Skeletal muscle cell (primary cell): ENCODE data around the gene TMEM267.
A peak's percentile ranks its signal among the peaks of the same experiment; 100 is the strongest.
"Not testable (repeated sequence)": the region's sequence is repeated elsewhere in the genome, so short reads cannot be mapped to it uniquely, and the experiment has no call there.

Source experiments
- DNase-seq: peaks from one replicate; pipeline ENCODE4 v3.0.0-alpha.2; 2010; ENCODE audit warnings: low read depth
- H3K4me3 ChIP-seq: 2 replicates; pipeline ENCODE4 v1.5.1; 2011; ENCODE audit warnings: low read depth, mild to moderate bottlenecking, control low read depth, low read length, moderate library complexity

Gene TMEM267

DNA sequence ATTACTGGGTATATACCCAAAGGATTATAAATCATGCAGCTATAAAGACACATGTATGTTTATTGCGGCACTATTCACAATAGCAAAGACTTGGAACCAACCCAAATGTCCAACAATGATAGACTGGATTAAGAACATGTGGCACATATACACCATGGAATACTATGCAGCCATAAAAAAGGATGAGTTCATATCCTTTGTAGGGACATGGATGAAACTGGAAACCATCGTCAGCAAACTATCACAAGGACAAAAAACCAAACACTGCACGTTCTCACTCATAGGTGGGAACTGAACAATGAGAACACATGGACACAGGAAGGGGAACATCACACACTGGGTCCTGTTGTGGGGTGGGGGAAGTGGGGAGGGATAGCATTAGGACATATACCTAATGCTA is 18.2 kb downstream of the TMEM267 start:
- DNase-seq, H3K4me3 ChIP-seq: not testable (repeated sequence)

DNA sequence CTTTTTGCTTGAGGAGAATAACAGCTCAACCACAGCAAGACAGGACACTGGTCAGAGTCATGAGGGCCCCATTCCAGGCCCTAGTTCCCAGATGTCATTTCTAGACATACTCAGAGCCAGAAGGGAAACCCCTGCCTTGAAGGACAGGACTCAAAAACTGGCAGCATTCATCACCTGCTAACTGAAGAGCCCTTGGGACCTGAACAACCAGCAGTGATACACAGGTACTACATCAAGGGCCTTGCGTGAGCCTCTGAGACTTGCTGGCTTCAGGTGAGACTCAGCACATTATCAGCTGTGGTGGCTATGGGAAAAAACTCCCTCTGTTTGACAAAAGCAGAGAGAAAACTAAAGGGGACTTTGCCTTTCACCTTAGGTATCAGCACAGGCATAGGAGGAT is 22.6 kb downstream of the TMEM267 start:
- no peak overlapping the region for H3K4me3 ChIP-seq
- no peak for DNase-seq

DNA sequence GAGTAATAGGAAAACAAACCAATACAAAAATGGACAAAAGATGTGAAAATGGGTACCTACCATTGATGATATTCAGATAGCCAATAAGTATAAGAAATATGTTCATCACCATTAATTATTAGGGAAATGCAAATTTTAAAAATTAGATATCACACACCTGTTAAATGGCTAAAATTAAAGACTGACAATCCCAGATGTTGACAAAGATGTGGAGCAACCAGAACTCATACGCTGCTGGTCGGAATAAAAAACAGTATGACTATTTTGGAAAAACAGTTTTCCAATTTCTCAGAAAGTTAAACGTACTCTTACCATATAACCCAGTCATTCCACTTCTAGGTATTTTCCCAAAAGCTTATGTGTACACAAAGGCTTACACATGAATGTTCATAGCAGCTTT is 27.1 kb downstream of the TMEM267 start:
- no peak overlapping the region for H3K4me3 ChIP-seq
- no peak for DNase-seq

DNA sequence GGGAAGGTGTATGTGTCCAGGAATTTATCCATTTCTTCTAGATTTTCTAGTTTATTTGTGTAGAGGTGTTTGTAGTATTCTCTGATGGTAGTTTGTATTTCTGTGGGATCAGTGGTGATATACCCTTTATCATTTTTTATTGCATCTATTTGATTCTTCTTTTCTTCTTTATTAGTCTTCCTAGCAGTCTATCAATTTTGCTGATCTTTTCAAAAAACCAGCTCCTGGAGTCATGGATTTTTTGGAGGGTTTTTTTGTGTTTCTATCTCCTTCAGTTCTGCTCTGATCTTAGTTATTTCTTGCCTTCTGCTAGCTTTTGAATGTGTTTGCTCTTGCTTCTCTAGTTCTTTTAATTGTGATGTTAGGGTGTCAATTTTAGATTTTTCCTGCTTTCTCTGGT is 42.1 kb downstream of the TMEM267 start:
- not testable (repeated sequence) for DNase-seq, H3K4me3 ChIP-seq

DNA sequence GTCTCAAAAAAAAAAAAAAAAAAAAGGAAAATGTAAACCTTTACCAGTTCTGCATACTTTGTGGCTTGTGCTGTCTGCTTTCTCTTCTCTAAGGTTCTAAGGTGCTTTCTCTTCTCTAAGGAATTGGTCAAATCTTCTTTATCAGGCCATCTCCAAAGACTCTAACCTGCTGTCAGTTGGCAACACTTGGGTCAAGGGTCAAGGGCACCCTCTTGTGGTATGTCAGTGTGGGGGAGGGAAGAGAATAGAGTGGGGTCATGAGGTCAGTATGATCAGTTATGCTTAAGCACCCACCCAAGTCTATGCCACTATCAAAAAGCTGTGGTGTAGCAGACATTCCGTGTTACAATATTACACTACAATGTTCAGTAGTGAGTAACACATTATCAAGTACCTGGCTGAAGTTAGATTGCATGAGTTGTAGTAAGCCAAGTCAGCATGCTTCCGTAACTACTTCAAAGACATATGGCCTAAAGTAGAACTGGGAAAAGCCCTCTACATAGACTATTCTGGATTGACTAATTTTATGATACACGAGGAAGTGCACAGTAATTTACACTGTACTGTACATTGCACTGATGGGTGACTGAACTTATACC is 46.5 kb downstream of the TMEM267 start:
- H3K4me3 ChIP-seq, result no peak overlapping the region
- no peak for DNase-seq

DNA sequence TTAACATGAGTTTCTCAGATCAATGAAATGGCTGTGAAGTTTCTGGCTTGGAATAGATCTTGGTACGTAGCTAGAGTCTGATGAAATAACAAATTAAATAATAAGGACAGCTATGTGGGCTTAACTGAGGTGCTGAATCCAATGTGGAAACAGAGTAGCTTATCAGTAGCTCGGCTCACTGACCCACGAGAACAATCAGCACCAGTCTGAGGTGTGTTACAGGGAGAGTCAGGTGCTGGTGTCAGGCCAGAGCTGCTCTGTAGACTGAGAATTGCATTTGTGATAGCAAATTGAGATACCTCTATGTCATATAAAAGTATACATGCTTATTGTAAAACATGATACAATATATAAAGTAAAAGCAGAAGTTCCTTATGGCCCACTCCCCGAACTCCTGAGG is 50.3 kb downstream of the TMEM267 start:
- DNase-seq, result no peak
- no peak overlapping the region for H3K4me3 ChIP-seq

DNA sequence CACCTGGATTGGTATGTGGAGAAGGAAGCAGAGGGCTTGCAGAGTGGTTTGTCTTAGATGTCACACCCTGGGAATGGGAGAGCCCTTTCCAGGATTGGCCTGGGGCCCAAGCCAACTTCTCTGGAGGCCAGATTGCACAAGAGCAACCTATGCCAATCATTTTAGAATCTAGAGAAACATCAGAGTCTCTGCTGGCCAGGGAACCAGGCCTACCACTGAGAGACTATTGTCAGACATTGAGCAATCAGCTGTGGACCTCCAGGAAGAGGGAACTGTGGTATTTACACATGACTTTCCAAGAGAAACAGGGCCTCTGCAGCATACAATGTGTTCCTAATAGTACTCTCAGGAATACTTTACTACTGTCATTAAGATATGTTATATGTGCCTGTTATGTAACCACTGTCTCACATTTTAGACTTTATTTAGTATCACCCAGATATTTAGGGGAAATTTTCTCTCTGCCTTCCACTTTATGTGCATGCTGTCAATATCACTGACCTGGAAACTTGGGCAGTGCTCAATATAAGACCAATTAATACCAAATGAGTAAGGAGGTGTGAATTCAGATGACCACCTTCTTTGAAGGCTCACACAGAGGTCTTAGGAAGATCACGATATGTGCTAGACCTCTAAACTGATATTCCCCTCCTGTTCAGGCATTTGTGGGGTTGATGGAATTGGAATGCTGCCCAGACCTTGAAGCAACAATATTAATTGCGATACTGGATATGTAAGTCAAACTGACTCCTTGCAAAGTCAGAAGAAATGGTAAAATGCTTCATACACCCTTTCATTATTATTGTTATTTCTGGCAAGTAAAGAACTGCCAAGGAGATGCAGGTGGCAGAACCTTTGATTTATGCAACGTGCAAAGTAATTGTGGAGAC is 50.9 kb downstream of the TMEM267 start:
- peak; percentile 92 for DNase-seq
- no peak overlapping the region for H3K4me3 ChIP-seq

DNA sequence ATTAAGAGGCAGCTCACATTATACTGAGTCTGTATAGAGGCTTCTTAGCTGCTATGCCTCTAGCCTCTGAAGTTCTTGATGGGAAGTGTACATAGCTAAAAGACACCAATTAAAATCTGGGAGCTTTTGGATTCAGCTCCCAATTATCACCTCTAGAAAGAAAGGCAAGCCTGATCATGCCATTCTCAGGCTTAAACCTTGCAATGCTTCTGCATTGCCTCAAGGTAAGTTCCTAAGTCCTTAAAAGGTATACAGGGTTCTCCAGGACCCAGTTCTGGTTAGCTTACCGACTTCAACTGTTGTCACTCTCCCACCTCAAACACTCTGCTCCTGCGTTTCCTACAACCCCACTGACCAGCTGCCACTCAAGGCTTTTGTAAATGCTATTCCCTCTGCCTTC is 54.0 kb downstream of the TMEM267 start:
- no peak for DNase-seq
- H3K4me3 ChIP-seq, result no peak overlapping the region

DNA sequence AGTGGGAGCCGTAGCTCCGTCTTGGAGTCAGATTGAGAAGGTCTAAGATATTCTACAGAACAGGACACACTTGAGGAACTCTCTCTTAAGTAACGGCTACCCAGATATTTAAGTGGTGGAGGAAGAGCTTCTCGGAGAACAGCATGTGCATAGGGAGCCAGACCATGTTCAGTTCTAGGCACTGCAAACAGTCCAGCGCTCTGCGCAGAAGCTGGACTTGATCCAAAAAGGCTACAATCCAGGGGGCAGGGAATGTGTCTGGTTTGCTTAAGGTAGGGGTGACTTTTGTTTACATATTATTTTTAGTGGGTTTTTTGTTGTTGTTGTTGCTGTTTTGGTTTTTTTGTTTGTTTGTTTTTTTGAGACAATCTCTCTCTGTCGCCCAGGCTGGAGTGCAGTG is 54.6 kb downstream of the TMEM267 start:
- H3K4me3 ChIP-seq, result no peak overlapping the region
- no peak for DNase-seq

DNA sequence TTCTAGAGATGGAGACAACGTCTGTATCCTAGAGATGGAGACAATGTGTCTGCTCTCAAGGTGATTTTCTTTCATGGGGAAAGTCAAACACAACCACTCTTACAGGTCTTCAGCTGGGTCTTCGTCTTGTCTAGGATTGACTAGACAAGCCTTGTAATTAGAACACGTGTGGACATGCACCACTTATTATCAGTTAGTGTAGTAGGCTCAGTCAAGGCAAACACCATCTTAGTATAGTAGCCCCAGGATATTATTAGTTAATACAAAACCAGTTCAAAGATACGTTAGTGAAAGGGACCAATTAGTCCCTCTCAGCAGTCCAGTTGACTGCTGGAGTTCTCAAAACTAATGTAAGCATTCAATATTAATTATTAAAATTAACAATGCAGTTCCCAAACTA is 56.4 kb downstream of the TMEM267 start:
- H3K4me3 ChIP-seq, result no peak overlapping the region
- DNase-seq, result no peak

DNA sequence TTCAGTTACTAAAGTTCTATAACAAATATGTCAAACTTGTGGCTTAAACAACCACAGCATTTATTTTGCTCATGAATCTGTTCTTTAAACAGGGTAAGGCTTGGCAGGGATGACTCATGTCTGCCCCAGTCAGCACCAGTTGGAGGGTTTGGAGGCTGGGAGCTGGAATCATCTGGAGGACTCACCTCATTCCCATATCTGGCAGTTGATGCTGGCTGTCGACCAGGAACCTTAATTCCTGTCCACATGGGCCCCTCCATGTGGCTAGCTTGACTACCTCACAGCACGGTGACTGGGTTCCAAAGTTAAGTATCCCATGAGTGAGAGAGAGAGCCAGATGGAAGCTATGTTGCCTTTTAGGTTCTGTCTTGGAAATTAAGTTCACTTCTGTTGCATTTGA is 57.7 kb downstream of the TMEM267 start:
- H3K4me3 ChIP-seq, result no peak overlapping the region
- peak; percentile 76 for DNase-seq

DNA sequence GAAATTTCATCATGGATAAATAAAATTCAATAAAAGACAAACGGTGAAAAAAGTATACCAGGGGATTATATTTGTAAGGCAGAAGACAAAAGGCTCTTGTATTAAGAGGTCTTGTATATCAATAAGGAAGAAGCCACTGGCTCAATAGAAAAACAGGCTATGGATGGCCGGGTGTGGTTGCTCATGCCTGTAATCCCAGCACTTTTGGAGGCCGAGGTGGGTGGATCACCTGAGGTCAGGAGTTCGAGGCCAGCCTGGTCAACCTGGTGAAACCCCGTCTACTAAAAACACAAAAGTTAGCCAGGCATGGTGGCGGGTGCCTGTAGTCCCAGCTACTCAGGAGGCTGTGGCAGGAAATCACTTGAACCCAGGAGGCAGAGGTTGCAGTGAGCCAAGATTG is 60.6 kb downstream of the TMEM267 start:
- H3K4me3 ChIP-seq, DNase-seq: not testable (repeated sequence)

DNA sequence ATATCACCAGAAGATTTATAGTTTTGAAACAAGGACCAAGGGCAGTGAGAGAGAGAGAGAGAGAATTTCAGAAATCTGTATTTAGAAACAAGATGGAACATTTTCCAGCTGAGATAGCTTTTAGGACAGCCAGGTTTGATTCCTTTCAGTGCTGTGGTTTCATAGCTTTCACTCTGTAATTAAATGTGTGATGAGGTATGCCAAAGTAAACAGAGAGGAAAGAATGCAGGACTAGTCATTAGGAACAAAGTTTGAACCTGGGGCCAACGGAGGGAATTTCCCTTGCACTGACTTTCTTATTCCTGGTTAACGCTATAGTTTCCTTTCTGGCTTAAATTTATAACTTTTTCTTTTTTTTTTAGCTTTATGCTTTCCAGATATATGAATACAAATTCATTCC is 61.5 kb downstream of the TMEM267 start:
- DNase-seq, result peak; percentile 52
- no peak overlapping the region for H3K4me3 ChIP-seq

DNA sequence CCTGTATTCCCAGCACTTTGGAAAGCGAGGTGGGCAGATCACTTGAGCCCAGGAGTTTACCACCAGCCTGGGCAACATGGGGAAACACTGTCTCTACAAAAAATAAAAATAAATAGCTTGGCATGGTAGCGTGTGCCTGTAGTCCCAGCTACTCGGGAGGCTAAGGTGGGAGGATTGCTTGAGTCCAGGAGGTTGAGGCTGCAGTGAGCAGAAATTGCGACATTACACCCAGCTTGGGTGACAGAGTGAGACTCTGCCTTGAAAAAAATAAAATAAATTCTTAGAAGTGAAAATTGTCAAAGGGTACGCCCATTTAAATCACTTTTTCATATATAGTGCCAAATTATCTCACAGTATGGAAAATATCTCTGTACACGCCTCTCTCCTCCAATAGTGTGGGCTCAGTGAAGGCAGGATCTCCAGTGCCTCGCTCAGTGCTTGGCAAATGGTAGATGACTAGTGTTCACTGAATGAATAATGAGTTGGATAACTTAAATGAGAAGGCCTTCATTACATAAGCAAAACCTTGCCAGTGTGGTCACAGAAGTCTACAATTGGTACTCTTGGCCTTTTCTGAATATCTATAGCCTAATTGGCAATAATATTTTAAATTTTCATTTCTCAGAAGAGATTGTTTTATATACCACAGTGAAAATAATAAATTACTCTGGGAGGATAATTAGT is 62.1 kb downstream of the TMEM267 start:
- DNase-seq, result no peak
- H3K4me3 ChIP-seq, result no peak overlapping the region

DNA sequence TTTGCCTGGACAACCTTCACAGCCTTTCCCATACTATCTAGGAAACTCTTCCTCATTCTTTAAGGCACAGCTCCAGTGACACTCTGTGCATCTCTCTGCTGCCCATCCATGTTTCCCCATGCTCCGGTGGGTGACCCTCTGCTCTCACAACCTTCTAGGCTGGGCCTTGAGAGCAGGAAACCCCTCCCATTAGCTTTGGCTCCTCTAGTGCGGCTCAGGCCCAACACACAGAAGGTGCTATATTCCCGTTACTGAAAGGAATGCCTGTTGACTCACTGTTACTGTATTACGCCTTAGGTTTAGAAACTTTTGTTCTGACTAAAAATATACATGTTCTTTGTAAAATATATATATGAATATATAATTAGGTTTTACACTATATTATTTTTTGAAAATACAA is 63.4 kb downstream of the TMEM267 start:
- DNase-seq, result no peak
- no peak overlapping the region for H3K4me3 ChIP-seq

DNA sequence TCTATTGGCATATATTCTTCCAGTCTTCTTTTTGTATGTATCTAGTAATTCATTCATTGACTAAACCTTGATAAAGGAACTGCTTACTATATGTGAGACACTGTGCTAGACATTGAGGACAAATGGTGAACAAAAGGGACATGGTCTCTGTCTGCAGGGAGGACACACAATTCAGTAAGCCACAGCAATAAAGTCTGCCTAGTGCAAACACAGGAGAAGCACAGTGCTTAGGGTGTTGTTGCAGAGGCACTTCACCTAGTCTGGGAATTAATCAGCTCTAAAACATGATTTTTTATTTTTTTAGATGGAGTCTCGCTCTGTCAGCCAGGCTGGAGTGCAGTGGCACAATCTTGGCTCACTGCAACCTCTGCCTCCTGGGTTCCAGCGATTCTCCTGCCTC is 65.1 kb downstream of the TMEM267 start:
- H3K4me3 ChIP-seq, result no peak overlapping the region
- no peak for DNase-seq

DNA sequence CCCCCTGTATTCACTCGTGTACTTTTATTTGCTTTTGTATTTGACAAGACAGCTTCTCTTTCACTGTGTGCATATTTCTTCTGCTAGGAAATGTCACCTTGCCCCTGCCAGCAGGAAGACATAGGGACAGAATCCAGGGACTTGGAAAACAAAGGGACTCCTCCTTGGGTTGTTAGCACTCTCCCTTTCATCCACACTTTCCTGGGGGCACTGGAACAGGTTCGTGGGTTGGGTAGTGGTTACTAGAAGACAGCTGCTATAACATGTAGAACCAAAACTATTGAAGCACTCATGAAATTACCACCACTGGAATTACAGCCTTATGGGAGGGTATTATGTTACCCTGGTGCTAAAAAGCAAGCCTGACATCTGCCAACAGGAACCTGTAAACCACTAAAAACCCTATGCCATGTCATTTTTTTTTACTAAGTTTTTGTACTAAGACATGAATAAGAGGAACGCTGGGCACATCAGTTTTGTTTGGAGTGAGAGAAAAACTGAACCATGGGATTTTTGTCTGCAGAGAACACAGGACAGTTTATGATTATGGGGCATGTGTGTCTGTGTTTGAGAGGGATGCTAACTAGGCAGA is 66.8 kb downstream of the TMEM267 start:
- no peak overlapping the region for H3K4me3 ChIP-seq
- no peak for DNase-seq

DNA sequence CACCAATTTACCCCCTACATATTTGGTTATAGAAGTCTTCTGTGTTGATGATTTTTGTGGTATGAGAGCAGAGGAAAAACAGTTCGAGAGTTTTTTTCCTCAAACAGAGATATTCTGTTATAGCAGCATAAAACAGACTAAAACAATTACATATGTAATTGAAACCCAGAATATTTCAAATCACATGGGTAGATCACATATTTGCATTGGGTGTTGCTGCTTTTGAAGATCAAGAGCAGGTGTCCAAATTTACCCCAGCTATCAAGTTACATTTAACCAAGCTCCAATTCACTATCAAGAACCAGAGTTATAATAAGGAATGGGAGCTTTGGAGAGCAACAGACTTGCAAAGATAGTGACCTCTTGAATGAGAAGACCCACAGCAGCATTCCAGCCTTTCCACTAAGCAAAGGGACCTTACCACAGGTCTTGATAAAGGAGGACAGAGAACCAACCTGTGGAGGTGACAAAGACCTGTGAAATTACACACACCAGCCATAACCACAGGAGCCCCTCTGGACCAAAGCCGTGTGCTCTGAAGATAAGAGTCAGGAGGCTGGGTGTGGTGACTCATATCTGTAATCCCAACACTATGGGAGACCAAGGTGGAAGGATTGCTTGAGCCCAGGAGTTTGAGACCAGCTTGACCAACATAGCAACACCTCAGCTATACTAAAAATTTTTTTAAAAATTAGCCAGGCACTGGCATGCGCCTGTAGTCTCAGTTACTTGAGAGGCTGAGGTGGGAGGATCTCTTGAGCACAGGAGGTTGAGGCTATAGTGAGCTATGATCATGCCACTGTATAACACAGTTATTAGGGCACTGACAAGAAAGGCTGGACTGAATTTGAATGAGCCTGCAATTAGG is 67.5 kb downstream of the TMEM267 start:
- H3K4me3 ChIP-seq, result no peak overlapping the region
- no peak for DNase-seq

DNA sequence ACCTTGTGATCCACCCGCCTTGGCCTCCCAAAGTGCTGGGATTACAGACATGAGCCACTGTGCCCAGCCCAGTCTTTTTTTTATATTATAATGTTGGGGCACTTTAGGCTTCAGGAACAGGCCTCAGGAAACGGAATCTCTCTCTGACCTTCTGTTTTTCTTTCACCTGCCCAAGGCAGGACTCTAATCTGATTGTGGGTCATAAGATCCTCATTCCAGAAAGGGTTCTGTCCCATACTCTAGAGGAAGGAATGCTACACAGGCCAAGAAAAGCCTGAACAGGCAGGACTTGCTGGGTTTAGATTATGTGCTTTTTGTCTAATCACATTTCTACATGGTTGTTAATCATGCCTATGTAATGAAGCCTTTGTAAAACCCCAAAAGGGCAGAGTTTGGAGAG is 69.7 kb downstream of the TMEM267 start:
- H3K4me3 ChIP-seq, result no peak overlapping the region
- DNase-seq, result no peak
